Measurements from ENCODE around the gene P2RY4.
"Not testable (repeated sequence)": the region's sequence is repeated elsewhere in the genome, so short reads cannot be mapped to it uniquely, and the experiment has no call there.

P2RY4 gene

GRCh38 chrX:70260104-70260503, at the start of gene P2RY4:
TSS of gene P2RY4 (minus strand) at chrX:70260204. CDS start at chrX:70259624, 580 bp downstream.
- no peak for DNase-seq (ENCODE audit: low read depth in 2 of 2)

DNA sequence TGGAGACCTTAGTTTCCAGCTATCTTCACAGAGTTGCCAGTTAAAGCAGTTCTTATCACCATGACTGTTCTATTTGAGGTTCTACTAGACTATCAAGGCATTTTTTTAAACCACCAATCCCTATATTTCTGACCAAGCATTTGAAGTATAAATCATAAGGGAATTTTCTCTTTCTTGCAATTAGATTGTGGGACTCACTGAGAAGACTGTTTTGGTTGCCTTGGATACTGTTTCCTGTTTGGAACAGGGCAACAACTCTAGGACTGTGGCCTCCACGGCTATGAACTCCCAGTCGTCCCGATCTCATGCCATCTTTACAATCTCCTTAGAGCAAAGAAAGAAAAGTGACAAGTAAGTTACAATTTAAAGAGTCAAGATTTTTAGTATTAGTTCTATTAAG, 41.7 kb upstream of the P2RY4 start:
- DNase-seq (ENCODE audit: low read depth in 2 of 2), result no peak

GRCh38 chrX:70293621-70294020, 33.6 kb upstream of the P2RY4 start:
- no peak for DNase-seq (ENCODE audit: low read depth in 2 of 2)

DNA sequence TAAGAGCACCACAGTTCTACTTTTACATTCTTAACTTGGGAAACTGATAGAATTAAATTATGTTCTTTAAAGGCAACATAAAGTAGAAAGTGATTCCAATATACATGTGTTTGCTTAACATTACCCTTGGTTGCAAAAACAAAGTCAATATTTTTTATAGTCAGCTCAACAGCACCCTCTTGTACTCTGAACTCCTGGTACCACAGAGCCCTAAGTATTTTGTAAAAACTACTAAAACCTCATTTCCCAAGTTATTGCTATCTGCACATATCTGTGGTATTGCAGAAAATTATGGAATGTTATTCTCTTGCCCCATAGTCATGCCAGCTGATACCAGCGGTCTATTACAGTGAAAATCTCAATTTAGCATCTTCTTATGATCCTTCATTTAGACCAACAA, 32.8 kb upstream of the P2RY4 start:
- no peak for DNase-seq (ENCODE audit: low read depth in 2 of 2)

DNA sequence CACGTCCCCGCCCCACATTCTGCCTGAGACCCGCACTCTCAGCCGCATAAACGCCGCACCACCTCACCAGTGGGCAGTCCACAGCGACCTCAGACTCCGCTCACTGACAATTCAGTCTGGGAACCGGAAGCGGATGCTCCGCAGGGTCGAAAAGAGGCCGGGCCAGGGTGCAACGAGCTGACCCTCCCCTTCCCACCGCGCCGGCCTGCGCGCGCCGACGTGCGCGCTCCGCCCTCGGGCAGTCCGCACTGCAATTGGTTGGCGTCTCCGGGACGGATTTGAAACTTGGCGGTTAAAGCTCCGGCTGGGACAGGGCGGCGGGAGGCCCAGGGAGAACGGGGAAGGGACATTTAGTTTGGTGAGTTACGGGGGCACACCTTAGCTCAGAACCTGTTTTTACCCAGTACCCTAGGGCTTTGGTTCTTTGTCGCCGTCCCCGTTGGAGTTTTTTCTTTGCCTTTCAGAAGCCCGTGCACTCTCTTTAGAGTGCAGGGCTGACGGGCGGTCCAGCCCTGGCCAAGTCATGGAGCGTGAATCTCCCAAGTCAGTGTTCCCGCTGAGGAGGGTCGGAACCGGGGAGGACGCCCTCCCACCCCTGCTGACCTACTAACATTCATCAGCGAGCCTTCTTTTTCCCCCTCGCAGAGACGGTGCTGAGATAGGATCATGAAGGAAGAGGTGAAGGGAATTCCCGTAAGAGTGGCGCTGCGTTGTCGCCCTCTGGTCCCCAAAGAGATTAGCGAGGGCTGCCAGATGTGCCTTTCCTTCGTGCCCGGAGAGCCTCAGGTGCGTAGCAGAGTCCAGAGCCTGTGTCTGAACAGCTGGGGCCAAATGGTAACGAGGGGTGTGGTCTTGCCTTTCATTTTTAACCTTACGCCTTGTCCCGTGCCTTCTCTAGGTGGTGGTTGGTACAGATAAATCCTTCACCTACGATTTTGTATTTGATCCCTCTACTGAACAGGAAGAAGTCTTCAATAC, 30.1 kb upstream of the P2RY4 start, which contains the start of the genes KIF4A and PDZD11:
KIF4A (plus strand) TSS at position 312 of the 978 bp plus-strand sequence; CDS start at position 667, 355 bp downstream.
PDZD11 (minus strand) TSS at position 135 of the 978 bp plus-strand sequence. CDS start 586 bp downstream, outside the sequence.
- peak; percentile 72 to 74 for DNase-seq (ENCODE audit: low read depth in 2 of 2)

DNA sequence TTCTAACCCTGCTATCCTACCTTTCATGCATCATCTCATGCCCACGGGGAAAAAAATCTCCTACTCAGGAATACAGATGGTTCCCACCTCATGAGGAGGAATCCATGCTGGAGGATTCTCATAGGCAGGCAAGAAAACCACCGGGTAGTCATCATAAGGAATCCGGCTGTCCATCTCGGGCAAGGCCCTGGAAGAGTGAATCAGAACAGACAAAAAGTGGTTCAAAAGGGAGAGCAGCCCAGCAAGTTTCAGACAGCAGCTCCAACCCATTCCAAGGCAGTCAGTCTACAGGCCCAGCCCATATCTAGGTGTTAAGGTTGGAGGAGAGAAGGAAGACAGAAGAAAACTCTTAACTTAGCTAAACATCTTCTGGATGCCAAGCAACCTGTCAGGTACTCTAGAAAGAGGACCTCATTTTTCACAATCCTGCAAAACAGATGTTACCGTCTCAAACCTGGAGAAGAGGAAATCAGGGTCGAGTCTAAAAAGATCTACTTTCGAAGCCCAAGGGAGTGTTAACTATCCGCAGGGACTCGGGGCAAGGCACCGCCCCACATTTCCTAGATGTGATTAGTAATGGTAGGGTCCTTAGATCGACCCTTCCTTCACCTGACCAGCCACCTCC, 29.3 kb upstream of the P2RY4 start:
- no peak for DNase-seq (ENCODE audit: low read depth in 2 of 2)

DNA sequence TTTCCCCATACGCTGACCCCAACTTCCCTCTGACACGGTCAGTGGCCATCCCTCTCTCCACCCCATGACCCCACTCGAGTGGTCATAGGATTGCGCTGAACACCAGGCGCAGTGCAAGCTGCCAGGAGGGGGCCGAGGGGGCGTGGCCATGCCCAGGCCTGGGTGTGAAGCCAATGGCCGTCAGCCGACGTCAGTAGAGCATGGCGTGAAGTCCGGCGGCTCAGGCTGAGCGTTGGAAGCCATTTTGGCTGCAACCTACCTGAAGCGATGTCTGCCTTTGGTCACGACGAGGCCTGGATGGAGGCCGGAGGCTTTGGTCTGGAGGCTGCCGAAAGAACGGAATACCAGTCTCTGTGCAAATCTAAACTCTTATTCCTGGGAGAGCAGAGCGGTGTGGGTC, 21.9 kb upstream of the P2RY4 start, which contains the start of gene RAB41:
RAB41 (plus strand) TSS at position 222 of the 400 bp plus-strand sequence; CDS start at position 268, 46 bp downstream.
- no peak for DNase-seq (ENCODE audit: low read depth in 2 of 2)

GRCh38 chrX:70280573-70280972, 20.6 kb upstream of the P2RY4 start:
- no peak for DNase-seq (ENCODE audit: low read depth in 2 of 2)

- no peak for DNase-seq (ENCODE audit: low read depth in 2 of 2)
Measured at GRCh38 chrX:70279081-70279480, 19.1 kb upstream of the P2RY4 start.

- DNase-seq (ENCODE audit: low read depth in 2 of 2), result not testable (repeated sequence)
Measured at GRCh38 chrX:70274029-70274428, 14.0 kb upstream of the P2RY4 start.

- no peak for DNase-seq (ENCODE audit: low read depth in 2 of 2)
Measured at GRCh38 chrX:70268034-70268433, 8.0 kb upstream of the P2RY4 start, which contains the start of gene ARR3. TSS of gene ARR3 (plus strand) at chrX:70268334. CDS start at chrX:70269386, 1,052 bp downstream.

GRCh38 chrX:70264784-70265183, 4.8 kb upstream of the P2RY4 start:
- DNase-seq (ENCODE audit: low read depth in 2 of 2), result no peak

- DNase-seq (ENCODE audit: low read depth in 2 of 2), result peak; percentile 7 to 26
Measured at GRCh38 chrX:70262952-70263567, 3.1 kb upstream of the P2RY4 start.

DNA sequence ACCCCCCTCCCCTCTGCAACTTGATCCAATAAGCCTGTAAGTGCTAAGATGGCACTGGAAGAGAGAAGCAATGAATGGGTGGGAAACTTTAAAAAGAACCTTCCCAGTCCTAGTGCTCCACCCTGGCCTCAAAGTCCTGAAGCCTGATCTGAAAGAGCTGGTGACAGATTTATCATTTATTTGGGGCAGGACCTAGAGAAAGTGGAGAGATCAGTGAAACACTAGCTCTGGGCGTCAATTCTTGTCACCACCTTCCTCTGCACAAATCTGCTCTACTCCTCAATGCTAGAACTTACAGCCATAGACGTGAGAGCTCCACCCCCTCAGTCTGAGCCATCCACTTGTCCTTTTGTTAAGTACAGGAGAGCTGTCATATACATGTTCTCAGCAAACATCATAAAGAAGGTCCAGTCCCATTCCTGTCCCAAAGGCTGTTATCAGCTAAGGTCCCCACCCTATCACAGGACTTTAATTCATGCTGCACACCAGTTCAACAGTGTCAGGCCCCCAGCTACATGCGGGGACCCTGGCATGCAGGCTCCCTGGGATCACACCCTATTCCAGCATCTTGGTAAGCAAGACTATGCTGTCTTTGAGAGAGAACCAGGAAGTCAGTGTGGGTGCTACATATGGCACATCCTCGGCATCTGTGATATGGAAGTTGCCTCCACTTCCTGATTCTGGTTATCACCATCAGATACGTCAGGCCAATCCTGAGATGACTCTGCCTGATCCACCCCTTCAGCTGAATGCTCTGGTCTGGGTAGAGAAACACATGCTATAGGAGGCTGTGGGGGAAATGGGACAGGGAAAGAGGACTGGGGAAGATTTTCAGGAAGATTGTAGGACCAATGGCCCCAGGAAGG, 2.3 kb downstream of the P2RY4 start:
- no peak for DNase-seq (ENCODE audit: low read depth in 2 of 2)

- DNase-seq (ENCODE audit: low read depth in 2 of 2), result no peak
Measured at GRCh38 chrX:70255452-70255851, 4.6 kb downstream of the P2RY4 start.

- DNase-seq (ENCODE audit: low read depth in 2 of 2), result no peak
Measured at GRCh38 chrX:70254909-70255308, 5.1 kb downstream of the P2RY4 start.

DNA sequence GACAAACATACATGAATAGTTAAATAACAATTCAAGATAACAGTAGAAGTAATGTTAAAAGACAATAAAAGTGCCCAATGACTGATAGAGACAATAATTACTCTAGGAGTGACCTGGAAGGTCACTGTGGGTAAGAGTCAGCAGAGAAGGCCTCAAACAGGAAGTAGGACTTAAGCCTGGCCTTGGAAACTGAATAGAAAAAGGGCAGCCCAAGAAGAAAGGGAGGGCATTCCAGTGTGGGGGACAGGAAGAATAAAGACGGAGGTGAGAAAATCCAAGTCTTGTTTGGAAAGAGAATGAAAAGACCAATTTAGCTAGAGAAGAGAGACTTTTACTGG, 6.0 kb downstream of the P2RY4 start:
- DNase-seq (ENCODE audit: low read depth in 2 of 2), result no peak

GRCh38 chrX:70253377-70254062, 6.5 kb downstream of the P2RY4 start:
- no peak for DNase-seq (ENCODE audit: low read depth in 2 of 2)

DNA sequence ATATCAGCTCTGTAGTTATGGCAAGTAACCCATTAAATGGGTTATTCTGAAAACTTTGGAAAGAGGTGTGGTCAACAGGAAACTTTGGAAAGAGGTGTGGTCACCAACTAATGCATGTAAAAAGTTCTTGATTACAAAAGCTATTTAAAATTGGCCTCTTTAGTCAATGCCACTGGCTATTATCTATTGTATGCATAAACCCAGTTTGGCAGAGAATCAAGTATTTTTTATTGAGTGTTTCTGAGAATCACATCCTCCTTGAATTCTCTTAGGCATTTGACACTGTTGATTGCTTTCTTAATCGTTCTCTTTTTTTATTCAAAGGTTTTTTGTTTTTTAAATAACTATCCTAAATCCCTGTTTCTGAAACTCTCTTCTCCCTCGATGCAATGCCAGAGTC, 7.5 kb downstream of the P2RY4 start:
- DNase-seq (ENCODE audit: low read depth in 2 of 2), result no peak

GRCh38 chrX:70247252-70247651, 12.8 kb downstream of the P2RY4 start:
- DNase-seq (ENCODE audit: low read depth in 2 of 2), result no peak

DNA sequence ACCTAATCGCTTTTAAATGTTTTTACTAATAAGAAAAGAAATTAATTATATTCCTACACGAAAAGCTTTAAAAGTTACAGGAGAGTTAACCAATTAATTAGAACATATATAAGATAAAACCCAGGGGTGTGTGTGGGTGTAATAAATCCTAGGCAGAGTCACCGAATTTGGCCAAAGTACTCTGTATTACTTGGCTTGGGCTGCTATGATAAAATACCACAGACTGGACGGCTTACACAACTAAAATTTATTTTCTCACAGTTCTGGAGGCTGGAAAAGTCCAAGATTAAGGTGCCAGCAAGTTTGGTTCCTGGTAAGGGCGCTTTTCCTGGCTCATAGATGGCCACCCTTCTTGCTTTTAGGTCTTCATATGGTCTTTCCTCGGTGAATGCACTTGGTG, 15.1 kb downstream of the P2RY4 start:
- no peak for DNase-seq (ENCODE audit: low read depth in 2 of 2)
